Activated naive CD4-positive, alpha-beta T cell treated with anti-CD3 and anti-CD28 coated beads, Interleukin-2, amount 50 U/mL, for 72 hours (primary cell): ENCODE results near the gene LPCAT4. TPM values are rescaled to one million over a fixed set of nuclear protein-coding genes. Genes with fewer than 3 reads are reported as not detected.
A peak's percentile ranks its signal among the peaks of the same experiment; 100 is the strongest.
"Not testable (repeated sequence)": the region's sequence is repeated elsewhere in the genome, so short reads cannot be mapped to it uniquely, and the experiment has no call there.

Experiments used
- ATAC-seq, 2 donors: fragments of 150-1000 bp; cut with Tn5 transposase; 2 replicates each; pipeline ENCODE4 v1.10.0; 2021; ENCODE audit warnings: mild to moderate bottlenecking in 2 of 2, moderate library complexity in 2 of 2
- DNase-seq, 2 donors: peaks; one replicate each; pipeline ENCODE4 v3.0.0; 2021 to 2022; ENCODE audit warnings: low spot score in 2 of 2
- H3K27ac Mint-ChIP-seq, 2 donors: one replicate each; pipeline ENCODE4 v1.8.0; 2022; ENCODE audit warnings: mild to moderate bottlenecking in 2 of 2, mixed read lengths in 2 of 2
- H3K36me3 Mint-ChIP-seq, 2 donors: one replicate each; pipeline ENCODE4 v1.8.0; 2022; ENCODE audit warnings: mixed read lengths in 2 of 2
- H3K9me3 Mint-ChIP-seq, 2 donors: one replicate each; pipeline ENCODE4 v1.8.0; 2022; ENCODE audit warnings: mixed read lengths in 2 of 2
- total RNA-seq, 2 donors: library from RNA; stranded (reverse); gene quantifications; one replicate each; pipeline ENCODE4 v1.2.3, GENCODE V29; 2022

The LPCAT4 gene, protein sequence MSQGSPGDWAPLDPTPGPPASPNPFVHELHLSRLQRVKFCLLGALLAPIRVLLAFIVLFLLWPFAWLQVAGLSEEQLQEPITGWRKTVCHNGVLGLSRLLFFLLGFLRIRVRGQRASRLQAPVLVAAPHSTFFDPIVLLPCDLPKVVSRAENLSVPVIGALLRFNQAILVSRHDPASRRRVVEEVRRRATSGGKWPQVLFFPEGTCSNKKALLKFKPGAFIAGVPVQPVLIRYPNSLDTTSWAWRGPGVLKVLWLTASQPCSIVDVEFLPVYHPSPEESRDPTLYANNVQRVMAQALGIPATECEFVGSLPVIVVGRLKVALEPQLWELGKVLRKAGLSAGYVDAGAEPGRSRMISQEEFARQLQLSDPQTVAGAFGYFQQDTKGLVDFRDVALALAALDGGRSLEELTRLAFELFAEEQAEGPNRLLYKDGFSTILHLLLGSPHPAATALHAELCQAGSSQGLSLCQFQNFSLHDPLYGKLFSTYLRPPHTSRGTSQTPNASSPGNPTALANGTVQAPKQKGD
- total RNA-seq = 10 to 100 TPM; 69.0 to 88.4 TPM

GRCh38 chr15:34367101-34368081 is at the start of gene LPCAT4:
TSS of gene LPCAT4 (minus strand) at chr15:34367196. CDS start at chr15:34367100, 96 bp downstream.
- H3K36me3 Mint-ChIP-seq = peaks cover 7 to 8% of the 10 kb centered on the region in 2 donors
- peak; percentile 86 to 88 for DNase-seq
- no peaks in the 10 kb centered on the region for H3K9me3 Mint-ChIP-seq
- ATAC-seq = peak; percentile 90 to 91
- H3K27ac Mint-ChIP-seq = peak within 1 kb of the TSS; percentile 94 to 95

DNA sequence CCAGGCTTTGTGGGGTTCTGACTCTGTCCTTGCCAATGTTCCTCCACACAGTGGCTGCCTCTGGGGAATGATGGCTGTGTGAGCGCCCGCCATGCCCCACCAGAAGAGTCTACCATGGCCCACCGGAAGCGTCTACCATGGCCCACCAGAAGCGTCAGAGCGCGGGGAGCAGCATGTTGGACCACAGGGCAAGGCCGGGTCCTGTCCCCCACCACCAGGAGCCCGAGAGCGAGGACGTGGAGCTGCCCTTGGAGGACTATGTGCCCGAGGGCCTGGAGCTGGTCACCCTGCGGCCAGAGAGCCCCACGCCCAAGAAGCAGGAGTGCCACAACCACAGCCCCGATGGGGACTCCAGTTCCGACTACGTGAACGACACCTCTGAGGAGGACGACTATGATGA is 42.5 kb upstream of the LPCAT4 start:
- H3K27ac Mint-ChIP-seq, ATAC-seq, H3K36me3 Mint-ChIP-seq, DNase-seq, H3K9me3 Mint-ChIP-seq: not testable (repeated sequence)

- H3K9me3 Mint-ChIP-seq, DNase-seq, H3K27ac Mint-ChIP-seq, H3K36me3 Mint-ChIP-seq, ATAC-seq: not testable (repeated sequence)
Observed at GRCh38 chr15:34408973-34409372, 42.0 kb upstream of the LPCAT4 start.

GRCh38 chr15:34403899-34404298 is 36.9 kb upstream of the LPCAT4 start:
- H3K36me3 Mint-ChIP-seq, H3K27ac Mint-ChIP-seq, DNase-seq, H3K9me3 Mint-ChIP-seq: not testable (repeated sequence)
- peak; percentile 83 to 84 for ATAC-seq

DNA sequence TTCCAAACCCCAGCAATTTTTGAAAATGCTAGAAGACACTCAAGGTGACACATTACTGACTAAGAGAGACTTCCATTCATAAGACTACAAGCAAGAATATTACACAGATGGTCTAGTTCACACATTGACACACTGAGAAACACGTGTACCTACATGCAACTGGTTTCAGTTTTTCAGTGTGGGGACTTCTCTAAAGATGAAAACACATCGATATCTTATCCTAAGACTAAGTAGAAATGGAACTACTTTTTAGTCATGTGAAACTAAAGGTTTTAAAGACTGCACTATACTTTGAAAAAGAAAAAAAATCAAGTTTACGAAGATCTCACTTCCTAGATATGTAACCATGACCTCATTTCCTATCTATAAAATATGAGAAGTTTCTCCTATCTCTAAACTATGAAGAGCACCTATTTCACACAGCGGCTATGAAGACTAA is 36.2 kb upstream of the LPCAT4 start:
- not testable (repeated sequence) for H3K27ac Mint-ChIP-seq, H3K9me3 Mint-ChIP-seq, H3K36me3 Mint-ChIP-seq, DNase-seq
- peak; percentile 78 to 80 for ATAC-seq

GRCh38 chr15:34397637-34398259 is 30.8 kb upstream of the LPCAT4 start:
- not testable (repeated sequence) for H3K9me3 Mint-ChIP-seq, DNase-seq, H3K36me3 Mint-ChIP-seq, H3K27ac Mint-ChIP-seq
- peak; percentile 91 to 98 for ATAC-seq

DNA sequence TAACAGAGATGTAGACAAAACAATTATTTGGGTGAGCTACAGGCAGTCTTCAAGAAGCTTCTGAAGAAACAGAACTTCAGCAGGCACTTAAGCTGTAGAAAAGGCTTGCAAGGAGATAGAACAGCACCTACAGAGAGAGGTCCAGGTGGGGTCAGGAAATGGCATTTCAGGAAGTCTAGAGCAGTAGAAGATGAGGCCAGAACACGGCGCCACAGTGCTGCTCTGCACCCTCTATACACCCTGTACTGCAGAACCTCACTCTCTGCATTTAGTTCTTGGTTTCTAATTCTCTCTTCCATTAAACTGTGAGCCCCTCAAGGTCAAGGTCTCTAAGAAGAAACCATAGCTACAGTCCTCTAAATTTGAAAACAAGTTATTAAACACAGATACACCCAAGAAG is 26.0 kb upstream of the LPCAT4 start:
- not testable (repeated sequence) for ATAC-seq, H3K36me3 Mint-ChIP-seq, DNase-seq, H3K9me3 Mint-ChIP-seq, H3K27ac Mint-ChIP-seq

- not testable (repeated sequence) for DNase-seq, H3K27ac Mint-ChIP-seq, ATAC-seq, H3K9me3 Mint-ChIP-seq, H3K36me3 Mint-ChIP-seq
Observed at GRCh38 chr15:34389594-34390086, 22.6 kb upstream of the LPCAT4 start.

DNA sequence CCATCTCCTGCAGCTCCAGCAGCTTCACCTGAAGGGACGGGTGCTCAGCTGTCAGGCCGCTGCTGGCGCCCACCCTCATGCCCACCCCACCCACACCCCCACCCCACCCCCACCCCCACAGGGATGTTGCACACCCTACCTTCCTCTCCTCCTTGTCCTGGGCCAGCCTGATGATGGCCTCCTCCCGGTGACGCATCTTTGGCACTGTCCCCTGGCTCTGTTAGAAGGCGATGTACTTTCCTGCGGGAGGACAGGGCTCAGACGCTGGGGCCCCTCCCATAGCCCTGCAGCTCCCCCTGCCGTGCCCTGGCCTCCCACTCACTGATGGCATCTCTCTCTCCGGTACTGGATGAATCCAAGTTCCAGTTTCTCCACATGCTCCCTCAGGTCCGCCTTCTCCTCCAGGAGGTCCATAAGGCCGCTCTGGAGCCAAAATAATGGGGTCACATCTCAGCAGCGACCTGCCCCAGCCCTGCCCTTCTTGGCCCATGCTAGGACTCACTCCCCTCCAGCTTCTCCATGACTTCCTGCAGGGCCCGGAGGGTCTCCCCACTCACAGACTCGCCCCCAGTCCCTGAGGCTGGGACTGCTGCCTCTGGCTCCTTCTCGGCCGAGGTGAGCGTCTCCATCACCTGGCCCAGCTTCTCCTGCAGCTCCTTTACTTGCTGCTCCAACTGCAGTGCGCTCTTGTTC is 15.0 kb upstream of the LPCAT4 start:
- H3K9me3 Mint-ChIP-seq, H3K27ac Mint-ChIP-seq, H3K36me3 Mint-ChIP-seq, DNase-seq, ATAC-seq: not testable (repeated sequence)

DNA sequence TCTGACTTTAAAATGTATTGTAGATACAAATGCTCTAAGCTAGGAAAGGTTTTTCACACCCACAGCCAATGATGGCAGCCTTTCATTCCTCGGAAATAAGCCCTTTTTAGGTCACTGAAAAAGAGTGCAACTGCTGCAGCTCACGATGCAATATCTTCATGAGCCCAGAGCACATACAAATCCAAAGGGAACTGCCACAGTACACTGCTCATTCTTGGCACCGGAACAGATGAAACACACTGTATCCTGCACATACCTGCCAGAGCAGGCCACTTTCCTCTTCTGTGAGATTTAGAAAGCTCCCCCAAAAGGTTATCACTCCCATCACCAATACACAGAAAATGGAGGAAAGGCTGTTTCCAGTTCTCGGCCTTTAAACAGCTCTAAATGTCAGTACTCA is 13.5 kb upstream of the LPCAT4 start:
- not testable (repeated sequence) for H3K27ac Mint-ChIP-seq, H3K9me3 Mint-ChIP-seq, H3K36me3 Mint-ChIP-seq, ATAC-seq, DNase-seq

DNA sequence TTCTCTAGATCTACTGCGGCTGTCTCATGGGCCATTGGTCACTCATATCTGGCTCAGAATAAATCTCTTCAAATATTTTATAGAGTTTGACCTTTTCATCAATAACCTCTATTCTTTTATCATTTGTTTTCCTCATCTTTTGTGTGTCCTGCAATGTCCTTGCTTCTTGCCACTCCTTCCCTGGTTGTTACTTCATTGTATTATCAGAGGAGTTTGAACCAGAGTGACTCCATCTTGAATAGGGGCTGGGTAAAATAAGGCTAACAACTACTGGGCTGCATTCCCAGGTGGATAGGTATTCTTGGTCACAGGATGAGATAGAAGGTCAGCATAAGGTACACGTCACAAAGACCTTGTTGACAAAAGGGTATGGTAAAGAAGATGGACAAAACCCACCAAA is 9.9 kb upstream of the LPCAT4 start:
- no peaks in the 10 kb centered on the region for H3K36me3 Mint-ChIP-seq
- no peak overlapping the region for H3K27ac Mint-ChIP-seq
- ATAC-seq (no peak), DNase-seq (no peak)
- no peaks in the 10 kb centered on the region for H3K9me3 Mint-ChIP-seq

- not testable (repeated sequence) for H3K27ac Mint-ChIP-seq, H3K9me3 Mint-ChIP-seq, H3K36me3 Mint-ChIP-seq, ATAC-seq, DNase-seq
Observed at GRCh38 chr15:34375541-34375940, 8.5 kb upstream of the LPCAT4 start.

GRCh38 chr15:34374816-34375215 is 7.8 kb upstream of the LPCAT4 start:
- Mint-ChIP-seq H3K27ac (no peak overlapping the region), H3K9me3 (no peaks in the 10 kb centered on the region), H3K36me3 (no peaks in the 10 kb centered on the region)
- DNase-seq (no peak), ATAC-seq (no peak)

GRCh38 chr15:34373951-34374350 is 7.0 kb upstream of the LPCAT4 start:
- ATAC-seq = no peak
- Mint-ChIP-seq H3K27ac (peak overlapping the region in 1 of 2 donors; percentile 0), H3K9me3 (no peaks in the 10 kb centered on the region), H3K36me3 (no peaks in the 10 kb centered on the region)
- DNase-seq = no peak

DNA sequence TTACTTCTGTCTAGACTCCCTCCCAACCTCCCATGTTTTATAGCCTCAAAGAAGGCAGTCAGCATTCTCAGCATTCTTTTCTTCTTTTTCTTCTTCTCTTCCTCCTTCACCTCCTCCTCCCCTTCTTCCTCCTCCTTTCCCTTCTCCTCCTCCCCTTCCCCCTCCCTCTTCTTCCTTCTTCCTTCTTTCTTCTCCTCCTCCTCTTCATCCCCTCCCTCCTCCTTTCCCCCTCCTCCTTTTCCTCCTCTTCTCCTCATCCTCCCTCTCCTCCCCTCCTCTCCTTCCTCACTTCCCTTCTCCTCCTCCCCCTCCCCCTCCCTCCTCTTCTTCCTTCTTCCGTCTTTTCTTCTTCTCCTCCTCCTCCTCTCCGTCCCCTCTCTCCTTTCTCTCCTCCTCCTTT is 3.6 kb upstream of the LPCAT4 start:
- H3K27ac Mint-ChIP-seq = peak overlapping the region in 1 of 2 donors; percentile 18
- ATAC-seq (no peak), DNase-seq (no peak)
- H3K9me3 Mint-ChIP-seq = no peaks in the 10 kb centered on the region
- peaks cover 0 to 7% of the 10 kb centered on the region in 2 donors for H3K36me3 Mint-ChIP-seq

- Mint-ChIP-seq H3K9me3 (no peaks in the 10 kb centered on the region), H3K36me3 (peaks cover 0 to 7% of the 10 kb centered on the region in 2 donors), H3K27ac (peak overlapping the region in 1 of 2 donors; percentile 18)
- ATAC-seq (no peak), DNase-seq (no peak)
Observed at GRCh38 chr15:34370129-34370528, 3.1 kb upstream of the LPCAT4 start.
